Nephron (organoid): Measurements from ENCODE around the gene CBR1.

Experiments
- H3K27ac Mint-ChIP-seq, 3 experiments: 2 replicates each; pipeline ENCODE4 v1.8.0; 2020; ENCODE audit warnings: mixed read lengths in 3 of 3, mild to moderate bottlenecking in 2 of 3, moderate library complexity in 1 of 3
- H3K27me3 Mint-ChIP-seq: 2 replicates; pipeline ENCODE4 v1.8.0; 2021; ENCODE audit warnings: low read depth, mild to moderate bottlenecking, moderate library complexity, mixed read lengths
- H3K36me3 Mint-ChIP-seq: 2 replicates; pipeline ENCODE4 v1.8.0; 2020; ENCODE audit warnings: low read depth, mixed read lengths
- H3K4me1 Mint-ChIP-seq: 2 replicates; pipeline ENCODE4 v1.8.0; 2020; ENCODE audit warnings: mixed read lengths
- H3K4me3 Mint-ChIP-seq, 3 experiments: 2 replicates each; pipeline ENCODE4 v1.8.0; 2020; ENCODE audit warnings: mild to moderate bottlenecking in 3 of 3, mixed read lengths in 3 of 3, moderate library complexity in 2 of 3
- H3K9me3 Mint-ChIP-seq: 2 replicates; pipeline ENCODE4 v1.8.0; 2020; ENCODE audit warnings: mixed read lengths
- CTCF ChIP-seq, 3 experiments: fragments of 200-600 bp; sonication (generic); IDR thresholded peaks; one replicate each; pipeline ENCODE4 v1.5.0; 2021; ENCODE audit warnings: antibody characterized with exemption in 3 of 3; ENCODE audit not compliant: unreplicated experiment in 3 of 3

CBR1 gene

DNA sequence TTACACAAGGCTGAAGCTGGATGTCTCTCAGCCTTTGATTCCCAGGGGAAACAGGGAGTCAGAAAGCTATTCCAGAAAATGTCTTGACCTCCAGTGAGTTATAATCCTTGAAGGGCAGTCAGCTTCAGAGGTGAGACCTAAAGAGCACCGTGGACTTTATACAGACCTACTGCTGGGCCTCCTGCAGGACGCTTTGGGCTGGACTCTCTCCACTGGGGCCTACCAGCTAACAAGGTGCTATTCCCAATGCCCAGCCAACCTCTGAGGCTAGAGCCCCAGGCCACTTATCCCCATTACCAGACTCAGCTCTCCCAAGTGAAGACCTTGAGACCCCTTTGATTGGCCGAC is 16.1 kb upstream of the CBR1 start:
- TF ChIP-seq CTCF (IDR thresholded peaks at IDR 0.05; ENCODE audit: unreplicated experiment in 3 of 3), result no peak
- Mint-ChIP-seq H3K9me3 (no peaks in the 10 kb centered on the region), H3K36me3 (peaks cover 70% of the 10 kb centered on the region), H3K27me3 (no peaks in the 10 kb centered on the region), H3K4me3 (no peak overlapping the region), H3K4me1 (peaks cover 9% of the 10 kb centered on the region), H3K27ac (no peak overlapping the region)

GRCh38 chr21:36055551-36055950 is 14.3 kb upstream of the CBR1 start:
- H3K9me3 Mint-ChIP-seq, result no peaks in the 10 kb centered on the region
- H3K4me1 Mint-ChIP-seq, result peaks cover 18% of the 10 kb centered on the region
- no peaks in the 10 kb centered on the region for H3K27me3 Mint-ChIP-seq
- H3K27ac Mint-ChIP-seq, result no peak overlapping the region
- H3K36me3 Mint-ChIP-seq, result peaks cover 52% of the 10 kb centered on the region
- TF ChIP-seq CTCF (IDR thresholded peaks at IDR 0.05; ENCODE audit: unreplicated experiment in 3 of 3), result no peak
- peak overlapping the region in 2 of 3 experiments; percentile 19 to 50 for H3K4me3 Mint-ChIP-seq

GRCh38 chr21:36059823-36060158 is 10.0 kb upstream of the CBR1 start:
- peaks cover 6% of the 10 kb centered on the region for H3K27me3 Mint-ChIP-seq
- peaks cover 28% of the 10 kb centered on the region for H3K36me3 Mint-ChIP-seq
- H3K27ac Mint-ChIP-seq, result peak overlapping the region; percentile 96 to 99 (median 98)
- TF ChIP-seq CTCF (IDR thresholded peaks at IDR 0.05; ENCODE audit: unreplicated experiment in 3 of 3), result no peak
- H3K4me3 Mint-ChIP-seq, result peak overlapping the region; percentile 98 to 99 (median 98)
- no peaks in the 10 kb centered on the region for H3K9me3 Mint-ChIP-seq
- peaks cover 18% of the 10 kb centered on the region for H3K4me1 Mint-ChIP-seq

DNA sequence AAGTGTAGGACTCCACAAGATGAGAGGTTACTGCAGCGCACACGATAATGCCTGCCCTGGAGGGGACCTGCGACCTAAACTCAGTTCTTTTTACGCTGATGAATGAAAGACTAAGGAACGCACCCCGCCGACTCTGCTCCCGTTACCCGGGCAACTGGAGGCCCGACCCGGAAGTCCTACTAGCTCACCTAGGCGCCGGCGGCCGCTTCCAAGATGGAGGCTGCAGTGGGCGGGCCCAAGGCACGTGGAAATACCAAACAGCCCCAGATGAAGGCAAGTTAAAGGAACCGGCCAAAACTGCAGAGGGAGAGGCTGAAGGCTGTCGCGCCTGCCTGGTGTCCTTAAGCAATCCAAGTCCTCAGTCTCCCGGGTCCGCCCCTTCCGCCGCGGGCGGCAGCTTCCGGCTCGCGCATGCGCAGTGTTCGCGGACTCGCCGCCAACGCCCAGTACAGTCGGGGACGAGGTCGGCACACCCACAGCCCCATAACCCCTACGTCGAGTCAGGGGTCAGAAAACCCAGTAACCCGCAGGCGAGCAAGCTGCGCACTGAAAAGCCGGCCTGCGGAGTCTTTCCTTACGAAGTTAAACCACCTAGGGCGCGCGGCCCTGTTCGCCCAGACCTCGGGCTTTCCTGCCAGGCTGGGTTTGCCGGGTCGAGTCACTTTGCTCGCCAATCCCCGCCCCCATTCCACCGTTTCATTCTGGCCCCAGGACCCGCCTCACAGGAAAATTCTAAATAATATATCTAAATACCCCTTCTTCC is 9.5 kb upstream of the CBR1 start, which contains the start of gene SETD4:
TSS of gene SETD4 (minus strand) at position 368 of the 763 bp plus-strand sequence. CDS start 1,638 bp downstream, outside the sequence.
- Mint-ChIP-seq H3K36me3 (peaks cover 23% of the 10 kb centered on the region), H3K4me1 (peaks cover 18% of the 10 kb centered on the region), H3K4me3 (peak within 1 kb of the TSS; percentile 98 to 99 (median 98)), H3K27ac (peak within 1 kb of the TSS; percentile 96 to 99 (median 98)), H3K27me3 (peaks cover 6% of the 10 kb centered on the region), H3K9me3 (no peaks in the 10 kb centered on the region)
- TF ChIP-seq CTCF (IDR thresholded peaks at IDR 0.05; ENCODE audit: unreplicated experiment in 3 of 3), result no peak

DNA sequence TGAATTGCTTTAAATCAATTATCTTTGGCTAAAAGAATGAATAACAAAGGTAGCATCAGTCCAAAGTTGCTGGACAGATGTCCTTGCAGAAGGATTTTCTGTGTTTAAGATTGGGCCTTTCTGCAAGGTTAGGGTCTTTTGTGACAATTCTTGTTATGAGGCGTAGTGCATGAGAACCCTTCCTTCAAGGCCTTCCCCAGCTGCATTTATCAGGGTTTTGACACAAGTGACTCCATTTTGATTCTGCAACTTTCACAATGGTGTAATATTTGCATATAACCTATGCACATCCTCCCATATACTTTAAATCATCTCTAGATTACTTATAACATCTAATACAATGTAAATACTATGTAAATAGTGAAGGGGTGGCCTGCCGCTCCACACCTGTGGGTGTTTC is 8.4 kb upstream of the CBR1 start:
- peak overlapping the region; percentile 98 to 99 (median 98) for H3K4me3 Mint-ChIP-seq
- H3K9me3 Mint-ChIP-seq, result no peaks in the 10 kb centered on the region
- peaks cover 18% of the 10 kb centered on the region for H3K4me1 Mint-ChIP-seq
- peak overlapping the region; percentile 96 to 99 (median 98) for H3K27ac Mint-ChIP-seq
- TF ChIP-seq CTCF (IDR thresholded peaks at IDR 0.05; ENCODE audit: unreplicated experiment in 3 of 3), result no peak
- H3K36me3 Mint-ChIP-seq, result peaks cover 15% of the 10 kb centered on the region
- H3K27me3 Mint-ChIP-seq, result peaks cover 6% of the 10 kb centered on the region
